WTC11 (cell line): Measurements from ENCODE around the gene DYSF. TPM values are rescaled to one million over a fixed set of nuclear protein-coding genes. Genes with fewer than 3 reads are reported as not detected.

Experiments used
- total RNA-seq: library from RNA; stranded (reverse); gene quantifications from 3 replicates; pipeline ENCODE4 v1.2.3, GENCODE V29; 2021

The DYSF gene
- total RNA-seq, 1 experiment from 2014 or later = 14.8 TPM

Other genes with a start within 250 kb of the DYSF start
- gene PAIP2B, start 226.5 kb upstream of the DYSF start, total RNA-seq = 19.3 to 22.4 TPM (median 22.2 TPM) in 3 replicates
- 109 to 131 TPM (median 128 TPM) in 3 replicates for gene ZNF638, start 121.8 kb upstream of the DYSF start, total RNA-seq